K562 (cell line): ENCODE data around the gene USP20. TPM values are rescaled to one million over a fixed set of nuclear protein-coding genes. Genes with fewer than 3 reads are reported as not detected.

Experiments used
- KDM5B ChIP-seq: fragments of 200-600 bp; sonication (generic); IDR thresholded peaks from 2 replicates; pipeline ENCODE4 v1.6.1; 2012; ENCODE audit warnings: low read depth, mild to moderate bottlenecking, moderate library complexity, low read length, control low read depth, inconsistent platforms; ENCODE audit not compliant: insufficient replicate concordance
- NCOA6 ChIP-seq: fragments of 450-650 bp; IDR thresholded peaks from 2 replicates; pipeline ENCODE4 v1.6.1; 2017; ENCODE audit warnings: mild to moderate bottlenecking
- PRPF4 ChIP-seq: fragments of 200-400 bp; formaldehyde crosslinking; IDR thresholded peaks from one replicate; pipeline ENCODE4 v1.6.1; 2017; ENCODE audit warnings: low read length, low read depth, mild to moderate bottlenecking; ENCODE audit not compliant: insufficient read depth, poor library complexity, severe bottlenecking
- RBFOX2 ChIP-seq: fragments of 200-400 bp; formaldehyde crosslinking; IDR thresholded peaks from 2 replicates; pipeline ENCODE4 v1.6.1; 2017; ENCODE audit warnings: low read depth, mild to moderate bottlenecking, low read length, moderate library complexity
- RBM15 ChIP-seq: fragments of 200-400 bp; formaldehyde crosslinking; IDR thresholded peaks from 2 replicates; pipeline ENCODE4 v1.6.1; 2018; ENCODE audit warnings: mild to moderate bottlenecking, low read length, moderate library complexity; ENCODE audit not compliant: insufficient read depth
- SOX6 ChIP-seq: fragments of 450-650 bp; IDR thresholded peaks from 2 replicates; pipeline ENCODE4 v1.6.1; 2014; ENCODE audit warnings: mild to moderate bottlenecking
- TCFL5 ChIP-seq: fragments of 250-450 bp; sonication (Bioruptor Pico); conservative IDR thresholded peaks from 2 replicates; pipeline ENCODE4 v1.6.1; 2021; ENCODE audit warnings: mild to moderate bottlenecking, moderate library complexity, matching md5 sums
- ZNF197 ChIP-seq: fragments of 200-800 bp; sonication (Bioruptor generic); IDR thresholded peaks from 2 replicates; pipeline ENCODE4 v1.6.1; 2016; ENCODE audit warnings: low read depth, missing genetic modification characterization, missing compliant biosample characterization
- ZSCAN32 ChIP-seq: fragments of 450-650 bp; formaldehyde crosslinking; IDR thresholded peaks from 2 replicates; pipeline ENCODE4 v1.4.0; 2020; ENCODE audit warnings: mild to moderate bottlenecking, moderate library complexity
- polyA plus RNA-seq, 8 experiments: library from polyadenylated mRNA; depleted of rRNA in 4 of 8; stranded (reverse) in 5 of 8; unstranded in 3 of 8; fragments of >200 nt; fragmentation: Nextera tagmentation in 2 of 8; fragmentation: Illumina TruSeq in 1 of 8; extraction: Ambion mirVana in 2 of 8; extraction: Trizol in 1 of 8; gene quantifications; 2 replicates each; pipeline versions ENCODE4 v1.2.1 to v1.2.3, GENCODE V29; 2011 to 2014; ENCODE audit warnings: inconsistent platforms in 1 of 8, missing spikeins in 1 of 8
- total RNA-seq, 7 experiments: library from RNA; depleted of rRNA in 6 of 7; stranded (reverse); fragments of >200 nt in 6 of 7; fragmentation: Illumina TruSeq in 2 of 7; extraction: Trizol in 2 of 7; gene quantifications; 2 replicates each; pipeline versions ENCODE4 v1.2.1 to v1.2.3, GENCODE V29; 2011 to 2021; ENCODE audit warnings: low replicate concordance in 1 of 7
- TF ChIP-seq, protein P1 (sequence below): fragments of 450-650 bp; IDR thresholded peaks from 2 replicates; pipeline ENCODE4 v1.6.1; 2016; ENCODE audit warnings: low read depth
- TF ChIP-seq, protein P2 (sequence below): fragments of 450-650 bp; formaldehyde crosslinking; IDR thresholded peaks from 2 replicates; pipeline ENCODE4 v1.4.0; 2022; ENCODE audit warnings: mild to moderate bottlenecking, moderate library complexity
- TF ChIP-seq, protein P3 (sequence below): fragments of 250-450 bp; sonication (Bioruptor Pico); IDR thresholded peaks from 2 replicates; pipeline ENCODE4 v1.9.0; 2021; ENCODE audit warnings: mild to moderate bottlenecking
- TF ChIP-seq, protein P4 (sequence below): sonication (generic); formaldehyde crosslinking; IDR thresholded peaks from 2 replicates; pipeline ENCODE4 v1.8.0; 2022; ENCODE audit warnings: mild to moderate bottlenecking, missing genetic modification reagents
- TF ChIP-seq, protein P5 (sequence below): fragments of 450-650 bp; IDR thresholded peaks from 2 replicates; pipeline ENCODE4 v1.7.1; 2018; ENCODE audit warnings: mild to moderate bottlenecking, low read depth; ENCODE audit not compliant: partially characterized antibody

The USP20 gene
- total and polyA plus RNA-seq, 9 of the 15 experiments (the other 6 are each of a cell fraction or from before 2014, with no cell fraction given) = 1.9 to 136 (median 49.1) TPM

DNA sequence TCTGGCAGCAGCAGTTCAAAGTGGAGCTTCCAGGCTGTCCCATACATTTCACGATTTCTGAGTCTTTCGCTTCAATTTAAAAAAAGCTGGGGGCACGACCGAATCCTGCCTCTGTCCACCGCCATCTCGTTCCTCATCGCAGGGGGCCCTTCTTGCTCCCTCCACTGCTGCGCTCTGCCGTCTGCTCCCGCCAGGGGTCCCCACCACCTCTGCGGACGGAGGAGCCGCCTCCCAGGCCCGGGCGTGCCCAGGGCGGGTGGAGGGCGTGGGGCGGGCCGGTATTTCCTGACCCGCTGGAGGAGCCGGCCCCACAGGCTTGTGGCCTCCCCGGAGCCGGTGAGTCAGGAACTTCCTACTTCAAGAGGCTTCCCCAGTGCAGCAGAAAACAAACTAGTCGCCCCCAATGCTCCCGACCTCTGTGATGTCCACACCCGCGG, 50.4 kb downstream of the USP20 start (continued):
- TF ChIP-seq, protein P1, sequence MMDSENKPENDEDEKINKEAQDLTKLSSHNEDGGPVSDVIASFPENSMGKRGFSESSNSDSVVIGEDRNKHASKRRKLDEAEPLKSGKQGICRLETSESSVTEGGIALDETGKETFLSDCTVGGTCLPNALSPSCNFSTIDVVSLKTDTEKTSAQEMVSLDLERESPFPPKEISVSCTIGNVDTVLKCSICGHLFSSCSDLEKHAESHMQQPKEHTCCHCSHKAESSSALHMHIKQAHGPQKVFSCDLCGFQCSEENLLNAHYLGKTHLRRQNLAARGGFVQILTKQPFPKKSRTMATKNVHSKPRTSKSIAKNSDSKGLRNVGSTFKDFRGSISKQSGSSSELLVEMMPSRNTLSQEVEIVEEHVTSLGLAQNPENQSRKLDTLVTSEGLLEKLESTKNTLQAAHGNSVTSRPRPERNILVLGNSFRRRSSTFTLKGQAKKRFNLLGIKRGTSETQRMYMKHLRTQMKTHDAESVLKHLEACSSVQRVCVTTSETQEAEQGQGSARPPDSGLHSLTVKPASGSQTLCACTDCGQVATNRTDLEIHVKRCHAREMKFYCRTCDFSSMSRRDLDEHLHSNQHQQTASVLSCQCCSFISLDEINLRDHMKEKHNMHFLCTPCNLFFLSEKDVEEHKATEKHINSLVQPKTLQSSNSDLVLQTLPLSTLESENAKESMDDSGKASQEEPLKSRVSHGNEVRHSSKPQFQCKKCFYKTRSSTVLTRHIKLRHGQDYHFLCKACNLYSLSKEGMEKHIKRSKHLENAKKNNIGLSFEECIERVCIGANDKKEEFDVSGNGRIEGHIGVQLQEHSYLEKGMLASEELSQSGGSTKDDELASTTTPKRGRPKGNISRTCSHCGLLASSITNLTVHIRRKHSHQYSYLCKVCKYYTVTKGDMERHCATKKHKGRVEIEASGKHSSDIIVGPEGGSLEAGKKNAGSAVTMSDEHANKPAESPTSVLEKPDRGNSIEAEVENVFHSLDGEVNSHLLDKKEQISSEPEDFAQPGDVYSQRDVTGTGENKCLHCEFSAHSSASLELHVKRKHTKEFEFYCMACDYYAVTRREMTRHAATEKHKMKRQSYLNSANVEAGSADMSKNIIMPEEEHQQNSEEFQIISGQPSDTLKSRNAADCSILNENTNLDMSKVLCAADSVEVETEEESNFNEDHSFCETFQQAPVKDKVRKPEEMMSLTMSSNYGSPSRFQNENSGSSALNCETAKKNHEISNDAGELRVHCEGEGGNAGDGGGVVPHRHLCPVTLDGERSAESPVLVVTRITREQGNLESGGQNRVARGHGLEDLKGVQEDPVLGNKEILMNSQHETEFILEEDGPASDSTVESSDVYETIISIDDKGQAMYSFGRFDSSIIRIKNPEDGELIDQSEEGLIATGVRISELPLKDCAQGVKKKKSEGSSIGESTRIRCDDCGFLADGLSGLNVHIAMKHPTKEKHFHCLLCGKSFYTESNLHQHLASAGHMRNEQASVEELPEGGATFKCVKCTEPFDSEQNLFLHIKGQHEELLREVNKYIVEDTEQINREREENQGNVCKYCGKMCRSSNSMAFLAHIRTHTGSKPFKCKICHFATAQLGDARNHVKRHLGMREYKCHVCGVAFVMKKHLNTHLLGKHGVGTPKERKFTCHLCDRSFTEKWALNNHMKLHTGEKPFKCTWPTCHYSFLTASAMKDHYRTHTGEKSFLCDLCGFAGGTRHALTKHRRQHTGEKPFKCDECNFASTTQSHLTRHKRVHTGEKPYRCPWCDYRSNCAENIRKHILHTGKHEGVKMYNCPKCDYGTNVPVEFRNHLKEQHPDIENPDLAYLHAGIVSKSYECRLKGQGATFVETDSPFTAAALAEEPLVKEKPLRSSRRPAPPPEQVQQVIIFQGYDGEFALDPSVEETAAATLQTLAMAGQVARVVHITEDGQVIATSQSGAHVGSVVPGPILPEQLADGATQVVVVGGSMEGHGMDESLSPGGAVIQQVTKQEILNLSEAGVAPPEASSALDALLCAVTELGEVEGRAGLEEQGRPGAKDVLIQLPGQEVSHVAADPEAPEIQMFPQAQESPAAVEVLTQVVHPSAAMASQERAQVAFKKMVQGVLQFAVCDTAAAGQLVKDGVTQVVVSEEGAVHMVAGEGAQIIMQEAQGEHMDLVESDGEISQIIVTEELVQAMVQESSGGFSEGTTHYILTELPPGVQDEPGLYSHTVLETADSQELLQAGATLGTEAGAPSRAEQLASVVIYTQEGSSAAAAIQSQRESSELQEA = no peak
- no peak for TF ChIP-seq RBM15
- TF ChIP-seq RBFOX2 = no peak
- TF ChIP-seq TCFL5 = no peak
- peak; percentile 48 for TF ChIP-seq KDM5B
- TF ChIP-seq SOX6 = no peak
- TF ChIP-seq, protein P2, sequence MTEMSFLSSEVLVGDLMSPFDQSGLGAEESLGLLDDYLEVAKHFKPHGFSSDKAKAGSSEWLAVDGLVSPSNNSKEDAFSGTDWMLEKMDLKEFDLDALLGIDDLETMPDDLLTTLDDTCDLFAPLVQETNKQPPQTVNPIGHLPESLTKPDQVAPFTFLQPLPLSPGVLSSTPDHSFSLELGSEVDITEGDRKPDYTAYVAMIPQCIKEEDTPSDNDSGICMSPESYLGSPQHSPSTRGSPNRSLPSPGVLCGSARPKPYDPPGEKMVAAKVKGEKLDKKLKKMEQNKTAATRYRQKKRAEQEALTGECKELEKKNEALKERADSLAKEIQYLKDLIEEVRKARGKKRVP (CRISPR knock-in tag) = no peak; the same call in 1 of the 2 replicates
- TF ChIP-seq, protein P3, sequence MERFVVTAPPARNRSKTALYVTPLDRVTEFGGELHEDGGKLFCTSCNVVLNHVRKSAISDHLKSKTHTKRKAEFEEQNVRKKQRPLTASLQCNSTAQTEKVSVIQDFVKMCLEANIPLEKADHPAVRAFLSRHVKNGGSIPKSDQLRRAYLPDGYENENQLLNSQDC (CRISPR knock-in tag) = no peak
- TF ChIP-seq NCOA6 = no peak
- TF ChIP-seq, protein P4, sequence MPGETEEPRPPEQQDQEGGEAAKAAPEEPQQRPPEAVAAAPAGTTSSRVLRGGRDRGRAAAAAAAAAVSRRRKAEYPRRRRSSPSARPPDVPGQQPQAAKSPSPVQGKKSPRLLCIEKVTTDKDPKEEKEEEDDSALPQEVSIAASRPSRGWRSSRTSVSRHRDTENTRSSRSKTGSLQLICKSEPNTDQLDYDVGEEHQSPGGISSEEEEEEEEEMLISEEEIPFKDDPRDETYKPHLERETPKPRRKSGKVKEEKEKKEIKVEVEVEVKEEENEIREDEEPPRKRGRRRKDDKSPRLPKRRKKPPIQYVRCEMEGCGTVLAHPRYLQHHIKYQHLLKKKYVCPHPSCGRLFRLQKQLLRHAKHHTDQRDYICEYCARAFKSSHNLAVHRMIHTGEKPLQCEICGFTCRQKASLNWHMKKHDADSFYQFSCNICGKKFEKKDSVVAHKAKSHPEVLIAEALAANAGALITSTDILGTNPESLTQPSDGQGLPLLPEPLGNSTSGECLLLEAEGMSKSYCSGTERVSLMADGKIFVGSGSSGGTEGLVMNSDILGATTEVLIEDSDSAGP (CRISPR knock-in tag) = no peak
- no peak for TF ChIP-seq PRPF4
- TF ChIP-seq ZNF197 (CRISPR knock-in tag) = no peak
- TF ChIP-seq, protein P5, sequence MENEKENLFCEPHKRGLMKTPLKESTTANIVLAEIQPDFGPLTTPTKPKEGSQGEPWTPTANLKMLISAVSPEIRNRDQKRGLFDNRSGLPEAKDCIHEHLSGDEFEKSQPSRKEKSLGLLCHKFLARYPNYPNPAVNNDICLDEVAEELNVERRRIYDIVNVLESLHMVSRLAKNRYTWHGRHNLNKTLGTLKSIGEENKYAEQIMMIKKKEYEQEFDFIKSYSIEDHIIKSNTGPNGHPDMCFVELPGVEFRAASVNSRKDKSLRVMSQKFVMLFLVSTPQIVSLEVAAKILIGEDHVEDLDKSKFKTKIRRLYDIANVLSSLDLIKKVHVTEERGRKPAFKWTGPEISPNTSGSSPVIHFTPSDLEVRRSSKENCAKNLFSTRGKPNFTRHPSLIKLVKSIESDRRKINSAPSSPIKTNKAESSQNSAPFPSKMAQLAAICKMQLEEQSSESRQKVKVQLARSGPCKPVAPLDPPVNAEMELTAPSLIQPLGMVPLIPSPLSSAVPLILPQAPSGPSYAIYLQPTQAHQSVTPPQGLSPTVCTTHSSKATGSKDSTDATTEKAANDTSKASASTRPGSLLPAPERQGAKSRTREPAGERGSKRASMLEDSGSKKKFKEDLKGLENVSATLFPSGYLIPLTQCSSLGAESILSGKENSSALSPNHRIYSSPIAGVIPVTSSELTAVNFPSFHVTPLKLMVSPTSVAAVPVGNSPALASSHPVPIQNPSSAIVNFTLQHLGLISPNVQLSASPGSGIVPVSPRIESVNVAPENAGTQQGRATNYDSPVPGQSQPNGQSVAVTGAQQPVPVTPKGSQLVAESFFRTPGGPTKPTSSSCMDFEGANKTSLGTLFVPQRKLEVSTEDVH = no peak
- TF ChIP-seq ZSCAN32 = no peak
